HFF-Myc (cell line): ENCODE data around the gene ASB18.

Source experiments
- DNase-seq: peaks from one replicate; pipeline ENCODE4 v3.0.0-alpha.2; 2011; ENCODE audit warnings: low read depth; ENCODE audit errors: extremely low read depth
- H3K4me3 ChIP-seq: replicated peaks from 2 replicates; pipeline ENCODE4 v1.5.1; 2011; ENCODE audit warnings: low read depth, mild to moderate bottlenecking, control low read depth, low read length
- CTCF ChIP-seq: IDR thresholded peaks from 2 replicates; pipeline ENCODE4 v1.5.1; 2012; ENCODE audit warnings: mild to moderate bottlenecking, low read depth, low read length, control low read depth; ENCODE audit errors: missing control alignments

The ASB18 gene

DNA sequence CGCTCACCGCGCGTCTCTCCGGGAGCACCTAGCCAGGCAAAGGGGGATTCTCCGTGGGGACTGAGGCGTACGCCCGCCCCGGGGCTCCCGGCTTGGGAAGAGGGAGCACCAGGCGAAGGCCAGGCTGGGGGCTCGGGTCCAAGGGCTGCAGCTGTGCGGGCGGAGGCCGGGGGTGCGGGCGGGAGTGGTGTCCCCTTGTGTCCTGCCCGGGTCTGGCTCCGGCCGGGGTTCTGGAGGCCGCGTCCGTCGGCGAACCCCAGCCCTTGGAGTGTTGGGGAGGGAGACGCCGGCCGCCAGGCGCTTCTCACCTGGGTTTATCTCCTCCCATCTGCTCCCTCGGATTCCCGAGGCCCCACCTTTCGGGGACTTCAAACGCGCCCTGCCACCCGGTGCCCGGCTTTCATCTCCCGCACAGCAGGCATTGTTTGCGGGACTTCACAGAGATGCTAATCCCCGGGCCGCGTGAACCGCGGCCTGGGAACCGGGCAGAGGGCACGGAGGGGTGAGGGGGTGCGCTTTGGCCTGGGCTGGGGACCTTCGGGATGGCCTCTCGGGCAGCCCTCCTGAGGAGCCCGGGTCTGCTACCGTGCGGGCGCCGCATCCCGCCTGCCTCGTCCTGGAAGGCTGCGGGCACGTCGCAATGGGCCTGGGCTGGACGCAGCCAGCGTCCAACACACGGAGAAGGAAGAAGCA is 91.0 kb downstream of the ASB18 start:
- H3K4me3 ChIP-seq: no peak overlapping the region
- no peak for DNase-seq
- no peak for TF ChIP-seq CTCF

- no peak overlapping the region for H3K4me3 ChIP-seq
- DNase-seq: no peak
- TF ChIP-seq CTCF: no peak
These were observed 91.8 kb downstream of the ASB18 start for GRCh38 chr2:236172255-236173035.

DNA sequence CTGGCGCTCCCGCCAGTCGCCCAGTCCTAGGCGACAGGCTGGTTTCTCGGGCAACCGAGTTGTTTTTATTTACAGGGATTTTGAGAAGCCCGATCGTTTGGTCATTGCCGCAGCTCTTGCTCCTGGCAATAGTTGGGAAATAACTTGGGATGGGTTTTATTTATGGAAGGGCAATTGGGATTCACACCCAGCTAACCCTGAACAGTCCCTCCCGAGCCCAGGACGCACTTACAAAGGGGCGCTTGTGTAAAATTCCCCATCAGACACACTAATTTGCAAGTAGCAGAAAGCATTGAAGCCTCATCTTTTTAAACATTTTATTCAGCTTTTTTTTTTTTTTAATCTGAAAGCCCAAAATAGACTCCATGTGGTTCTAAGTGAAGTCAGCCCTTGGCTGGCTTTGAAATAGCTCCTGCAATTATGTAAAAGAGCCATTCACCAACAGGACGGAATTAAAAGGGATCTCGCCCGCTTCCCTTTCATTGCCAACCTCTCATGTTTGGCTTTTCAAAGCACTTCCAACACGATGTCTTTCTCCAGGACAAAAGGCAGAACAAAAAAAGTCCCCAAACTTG is 92.4 kb downstream of the ASB18 start:
- no peak for DNase-seq
- H3K4me3 ChIP-seq: no peak overlapping the region
- TF ChIP-seq CTCF: no peak

GRCh38 chr2:236171181-236171679 is 93.0 kb downstream of the ASB18 start:
- TF ChIP-seq CTCF: no peak
- no peak for DNase-seq
- no peak overlapping the region for H3K4me3 ChIP-seq

- H3K4me3 ChIP-seq: no peak overlapping the region
- no peak for DNase-seq
- no peak for TF ChIP-seq CTCF
These were observed 93.5 kb downstream of the ASB18 start for GRCh38 chr2:236170590-236171165.

GRCh38 chr2:236169741-236170589 is 94.2 kb downstream of the ASB18 start:
- TF ChIP-seq CTCF: no peak
- no peak overlapping the region for H3K4me3 ChIP-seq
- DNase-seq: no peak
